Activated naive CD8-positive, alpha-beta T cell treated with anti-CD3 and anti-CD28 coated beads for 36 hours (primary cell): ENCODE results near the gene IGLL5. TPM values are rescaled to one million over a fixed set of nuclear protein-coding genes. Genes with fewer than 3 reads are reported as not detected.
"Not testable (repeated sequence)": the region's sequence is repeated elsewhere in the genome, so short reads cannot be mapped to it uniquely, and the experiment has no call there.

Source experiments
- DNase-seq: peaks from one replicate; pipeline ENCODE4 v3.0.0; 2021
- H3K27ac Mint-ChIP-seq: one replicate; pipeline ENCODE4 v1.8.0; 2022; ENCODE audit warnings: mild to moderate bottlenecking, moderate library complexity, mixed read lengths
- H3K27me3 Mint-ChIP-seq: one replicate; pipeline ENCODE4 v1.8.0; 2022; ENCODE audit warnings: mild to moderate bottlenecking, mixed read lengths
- H3K36me3 Mint-ChIP-seq: one replicate; pipeline ENCODE4 v1.8.0; 2021; ENCODE audit warnings: mild to moderate bottlenecking, mixed read lengths
- H3K4me1 Mint-ChIP-seq: one replicate; pipeline ENCODE4 v1.8.0; 2021; ENCODE audit warnings: mixed read lengths
- H3K4me3 Mint-ChIP-seq: one replicate; pipeline ENCODE4 v1.8.0; 2022; ENCODE audit warnings: mild to moderate bottlenecking, moderate library complexity, mixed read lengths
- H3K9me3 Mint-ChIP-seq: one replicate; pipeline ENCODE4 v1.8.0; 2022; ENCODE audit warnings: mixed read lengths
- total RNA-seq, 2 experiments: library from RNA; stranded (reverse); gene quantifications; one replicate each; pipeline ENCODE4 v1.2.3, GENCODE V29; 2021

The IGLL5 gene
- total RNA-seq, 2 experiments from 2014 or later = 0.62 to 0.93 TPM

GRCh38 chr22:22920910-22921550 is 33.4 kb downstream of the IGLL5 start:
- H3K4me3 Mint-ChIP-seq = no peak overlapping the region
- no peaks in the 10 kb centered on the region for H3K36me3 Mint-ChIP-seq
- no peaks in the 10 kb centered on the region for H3K4me1 Mint-ChIP-seq
- no peak for DNase-seq
- no peaks in the 10 kb centered on the region for H3K9me3 Mint-ChIP-seq
- H3K27ac Mint-ChIP-seq = no peak overlapping the region
- no peaks in the 10 kb centered on the region for H3K27me3 Mint-ChIP-seq

GRCh38 chr22:22921575-22921974 is 34.0 kb downstream of the IGLL5 start:
- no peaks in the 10 kb centered on the region for H3K4me1 Mint-ChIP-seq
- DNase-seq = no peak
- H3K27me3 Mint-ChIP-seq = no peaks in the 10 kb centered on the region
- H3K4me3 Mint-ChIP-seq = no peak overlapping the region
- H3K9me3 Mint-ChIP-seq = no peaks in the 10 kb centered on the region
- H3K27ac Mint-ChIP-seq = no peak overlapping the region
- no peaks in the 10 kb centered on the region for H3K36me3 Mint-ChIP-seq

DNA sequence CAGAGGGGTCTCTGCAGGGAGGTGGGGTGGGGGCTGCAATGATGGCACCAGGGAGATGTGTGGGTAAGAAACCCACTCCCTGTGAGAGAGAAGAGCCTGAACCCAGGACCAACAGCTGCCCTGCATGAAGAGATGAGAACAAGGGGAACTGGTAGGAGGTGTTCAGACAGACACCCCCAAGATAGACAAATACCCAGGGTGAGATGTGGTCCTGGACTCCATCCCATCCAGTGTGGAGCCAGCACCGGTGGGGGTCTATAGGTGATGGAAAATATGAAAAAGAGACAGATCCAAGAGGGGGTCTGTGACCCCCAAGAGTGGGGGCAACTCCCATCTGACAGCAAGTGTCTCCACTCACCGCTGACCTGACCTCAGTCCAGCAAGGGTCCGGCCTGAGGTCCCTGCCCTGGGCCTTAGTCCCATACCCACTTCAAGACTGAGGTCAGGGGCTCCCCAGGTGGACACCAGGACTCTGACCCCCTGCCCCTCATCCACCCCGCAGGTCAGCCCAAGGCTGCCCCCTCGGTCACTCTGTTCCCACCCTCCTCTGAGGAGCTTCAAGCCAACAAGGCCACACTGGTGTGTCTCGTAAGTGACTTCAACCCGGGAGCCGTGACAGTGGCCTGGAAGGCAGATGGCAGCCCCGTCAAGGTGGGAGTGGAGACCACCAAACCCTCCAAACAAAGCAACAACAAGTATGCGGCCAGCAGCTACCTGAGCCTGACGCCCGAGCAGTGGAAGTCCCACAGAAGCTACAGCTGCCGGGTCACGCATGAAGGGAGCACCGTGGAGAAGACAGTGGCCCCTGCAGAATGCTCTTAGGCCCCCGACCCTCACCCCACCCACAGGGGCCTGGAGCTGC is 34.7 kb downstream of the IGLL5 start:
- H3K27ac Mint-ChIP-seq = not testable (repeated sequence)

DNA sequence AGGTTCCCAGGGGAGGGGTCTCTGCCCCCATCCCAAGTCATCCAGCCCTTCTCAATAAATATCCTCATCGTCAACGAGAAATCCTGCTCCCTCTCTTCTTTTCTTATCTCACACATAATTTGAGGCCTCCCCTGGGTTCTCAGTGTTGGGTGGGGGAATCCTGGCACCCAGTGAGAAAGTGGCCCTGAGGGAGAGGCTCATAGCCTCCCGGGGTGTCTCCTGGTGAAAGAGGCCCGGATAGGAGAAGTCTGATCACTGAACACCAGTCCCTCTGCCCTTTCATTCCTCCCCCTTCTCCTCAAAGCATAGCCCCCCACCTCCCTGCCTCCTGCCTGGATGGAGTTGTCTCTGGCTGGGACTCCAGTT is 35.3 kb downstream of the IGLL5 start:
- H3K27ac Mint-ChIP-seq = no peak overlapping the region
- H3K4me3 Mint-ChIP-seq = no peak overlapping the region
- no peaks in the 10 kb centered on the region for H3K36me3 Mint-ChIP-seq
- no peak for DNase-seq
- no peaks in the 10 kb centered on the region for H3K9me3 Mint-ChIP-seq
- H3K27me3 Mint-ChIP-seq = no peaks in the 10 kb centered on the region
- peaks cover 2% of the 10 kb centered on the region for H3K4me1 Mint-ChIP-seq

More for the DNA sequence above, 34.7 kb downstream of the IGLL5 start:
- H3K36me3 Mint-ChIP-seq, H3K4me3 Mint-ChIP-seq, H3K9me3 Mint-ChIP-seq, H3K27me3 Mint-ChIP-seq, H3K4me1 Mint-ChIP-seq, DNase-seq: not testable (repeated sequence)

DNA sequence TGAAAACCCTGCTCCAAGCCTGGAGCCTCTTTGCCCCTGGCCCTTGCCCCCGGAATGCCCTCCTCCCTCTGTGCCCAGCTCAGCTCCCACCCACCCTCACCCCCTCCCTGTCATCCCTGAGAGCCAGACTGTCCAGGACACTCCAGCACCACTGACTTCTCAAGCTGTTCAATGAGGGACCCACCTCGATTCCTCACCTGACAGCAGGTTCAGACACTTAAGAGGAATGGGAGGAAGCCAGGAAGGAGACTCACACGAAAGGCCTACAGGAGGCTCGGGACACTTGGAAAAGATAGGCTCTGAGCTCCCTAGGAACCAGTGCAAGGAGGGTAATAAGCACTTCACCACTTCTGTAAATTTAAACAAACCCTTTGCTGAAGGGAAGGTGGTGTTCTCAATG is 35.8 kb downstream of the IGLL5 start:
- H3K27ac Mint-ChIP-seq = no peak overlapping the region
- H3K4me1 Mint-ChIP-seq = peaks cover 5% of the 10 kb centered on the region
- DNase-seq = no peak
- H3K9me3 Mint-ChIP-seq = no peaks in the 10 kb centered on the region
- no peaks in the 10 kb centered on the region for H3K36me3 Mint-ChIP-seq
- peak overlapping the region; percentile 19 for H3K4me3 Mint-ChIP-seq
- no peaks in the 10 kb centered on the region for H3K27me3 Mint-ChIP-seq

GRCh38 chr22:22923930-22924329 is 36.3 kb downstream of the IGLL5 start:
- no peaks in the 10 kb centered on the region for H3K27me3 Mint-ChIP-seq
- no peak overlapping the region for H3K27ac Mint-ChIP-seq
- H3K4me1 Mint-ChIP-seq = peaks cover 10% of the 10 kb centered on the region
- no peaks in the 10 kb centered on the region for H3K36me3 Mint-ChIP-seq
- H3K4me3 Mint-ChIP-seq = no peak overlapping the region
- H3K9me3 Mint-ChIP-seq = no peaks in the 10 kb centered on the region
- DNase-seq = no peak

- no peak overlapping the region for H3K27ac Mint-ChIP-seq
- no peaks in the 10 kb centered on the region for H3K27me3 Mint-ChIP-seq
- H3K4me3 Mint-ChIP-seq = no peak overlapping the region
- no peaks in the 10 kb centered on the region for H3K9me3 Mint-ChIP-seq
- H3K36me3 Mint-ChIP-seq = no peaks in the 10 kb centered on the region
- peaks cover 16% of the 10 kb centered on the region for H3K4me1 Mint-ChIP-seq
- no peak for DNase-seq
Observed at GRCh38 chr22:22924369-22925145, 36.9 kb downstream of the IGLL5 start.

DNA sequence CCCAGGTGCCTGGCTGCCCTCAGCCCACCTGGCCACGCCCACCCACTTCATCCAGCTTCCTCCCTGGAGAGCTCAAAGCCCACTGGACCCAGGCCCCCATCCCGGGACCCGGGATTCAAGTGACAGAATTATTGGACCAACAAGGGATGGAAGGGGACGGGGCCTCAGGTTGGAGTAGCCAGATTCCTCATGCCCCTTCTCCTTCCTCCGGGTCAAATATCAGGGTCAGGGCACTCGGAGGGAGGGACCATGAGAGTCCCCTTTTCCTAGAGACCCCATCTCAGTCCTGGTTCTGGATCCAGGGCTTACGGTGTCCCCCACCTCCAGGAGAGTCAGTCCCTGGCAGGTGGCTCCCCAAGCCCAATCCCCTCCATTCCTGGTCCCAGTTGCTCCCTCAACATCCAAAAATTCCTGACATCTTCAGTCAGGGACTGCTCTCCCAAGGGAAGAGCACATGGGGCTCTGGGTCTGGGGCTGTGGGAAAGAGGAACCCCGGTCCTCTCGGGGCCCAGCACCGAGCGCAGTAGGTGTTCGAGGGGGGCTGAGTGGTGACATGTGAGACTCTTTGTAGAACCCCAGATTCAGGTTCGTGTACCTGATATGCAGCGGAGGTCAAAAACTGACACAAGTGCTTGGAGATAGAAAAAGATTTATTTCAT is 37.7 kb downstream of the IGLL5 start:
- Mint-ChIP-seq H3K36me3 (no peaks in the 10 kb centered on the region), H3K27ac (no peak overlapping the region), H3K4me1 (peaks cover 16% of the 10 kb centered on the region), H3K4me3 (no peak overlapping the region), H3K9me3 (no peaks in the 10 kb centered on the region), H3K27me3 (no peaks in the 10 kb centered on the region)
- no peak for DNase-seq

DNA sequence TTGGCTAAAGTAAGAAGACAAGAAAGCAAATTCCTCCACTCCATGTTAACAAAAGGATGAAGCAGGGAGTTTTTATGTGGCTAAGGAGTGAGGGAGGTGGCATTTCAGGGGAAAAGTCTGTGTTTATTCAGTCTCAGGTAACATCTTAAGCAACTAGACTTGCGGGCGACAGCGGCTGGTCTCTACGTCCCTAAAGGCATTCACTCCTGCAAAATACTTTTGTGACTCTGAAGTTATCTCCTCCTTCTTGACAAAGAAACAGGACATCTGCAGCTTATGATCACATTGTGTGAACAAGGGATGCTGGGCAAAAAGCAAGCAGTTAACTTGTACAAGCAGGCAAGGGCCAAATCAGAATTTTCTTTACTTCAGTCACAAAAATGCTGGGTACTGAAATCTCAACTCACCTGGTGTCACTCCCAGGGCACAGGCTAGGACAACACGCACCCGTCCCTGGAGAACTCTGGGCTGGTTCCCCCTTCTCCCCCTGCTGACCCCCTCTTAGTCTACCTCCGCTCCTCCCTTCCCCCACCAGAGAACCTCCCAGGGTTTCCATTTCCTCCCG is 38.3 kb downstream of the IGLL5 start:
- Mint-ChIP-seq H3K4me3 (no peak overlapping the region), H3K27ac (no peak overlapping the region), H3K9me3 (no peaks in the 10 kb centered on the region), H3K4me1 (peaks cover 16% of the 10 kb centered on the region), H3K36me3 (no peaks in the 10 kb centered on the region), H3K27me3 (no peaks in the 10 kb centered on the region)
- DNase-seq = no peak

GRCh38 chr22:22926370-22927195 is 39.0 kb downstream of the IGLL5 start:
- Mint-ChIP-seq H3K4me3 (no peak overlapping the region), H3K27me3 (no peaks in the 10 kb centered on the region), H3K4me1 (peaks cover 20% of the 10 kb centered on the region), H3K27ac (no peak overlapping the region), H3K9me3 (no peaks in the 10 kb centered on the region), H3K36me3 (no peaks in the 10 kb centered on the region)
- no peak for DNase-seq

- H3K4me3 Mint-ChIP-seq = no peak overlapping the region
- peaks cover 20% of the 10 kb centered on the region for H3K4me1 Mint-ChIP-seq
- H3K36me3 Mint-ChIP-seq = no peaks in the 10 kb centered on the region
- H3K27me3 Mint-ChIP-seq = no peaks in the 10 kb centered on the region
- H3K27ac Mint-ChIP-seq = no peak overlapping the region
- no peak for DNase-seq
- no peaks in the 10 kb centered on the region for H3K9me3 Mint-ChIP-seq
Observed at GRCh38 chr22:22927196-22927887, 39.7 kb downstream of the IGLL5 start.

GRCh38 chr22:22927888-22928665 is 40.5 kb downstream of the IGLL5 start:
- H3K27me3 Mint-ChIP-seq = no peaks in the 10 kb centered on the region
- H3K27ac Mint-ChIP-seq = peak overlapping the region; percentile 73
- H3K9me3 Mint-ChIP-seq = no peaks in the 10 kb centered on the region
- H3K36me3 Mint-ChIP-seq = no peaks in the 10 kb centered on the region
- H3K4me1 Mint-ChIP-seq = peaks cover 21% of the 10 kb centered on the region
- no peak overlapping the region for H3K4me3 Mint-ChIP-seq
- DNase-seq = no peak
